K562 (cell line): ENCODE measurements around the gene ST3GAL3. TPM values are rescaled to one million over a fixed set of nuclear protein-coding genes. Genes with fewer than 3 reads are reported as not detected.

Experiments
- NCOR1 ChIP-seq: fragments of 450-650 bp; IDR thresholded peaks from 2 replicates; pipeline ENCODE4 v1.6.1; 2016; ENCODE audit warnings: mild to moderate bottlenecking, moderate library complexity
- polyA plus RNA-seq, 8 experiments: library from polyadenylated mRNA; depleted of rRNA in 4 of 8; stranded (reverse) in 5 of 8; unstranded in 3 of 8; fragments of >200 nt; fragmentation: Nextera tagmentation in 2 of 8; fragmentation: Illumina TruSeq in 1 of 8; extraction: Ambion mirVana in 2 of 8; extraction: Trizol in 1 of 8; gene quantifications; 2 replicates each; pipeline versions ENCODE4 v1.2.1 to v1.2.3, GENCODE V29; 2011 to 2014; ENCODE audit warnings: inconsistent platforms in 1 of 8, missing spikeins in 1 of 8
- total RNA-seq, 7 experiments: library from RNA; depleted of rRNA in 6 of 7; stranded (reverse); fragments of >200 nt in 6 of 7; fragmentation: Illumina TruSeq in 2 of 7; extraction: Trizol in 2 of 7; gene quantifications; 2 replicates each; pipeline versions ENCODE4 v1.2.1 to v1.2.3, GENCODE V29; 2011 to 2021; ENCODE audit warnings: low replicate concordance in 1 of 7
- TF ChIP-seq, protein P1 (sequence below): fragments of 450-650 bp; IDR thresholded peaks from 2 replicates; pipeline ENCODE4 v1.6.1; 2016; ENCODE audit warnings: mild to moderate bottlenecking, moderate library complexity

ST3GAL3 gene
- total and polyA plus RNA-seq, 9 of the 15 experiments (the other 6 are each of a cell fraction or from before 2014, with no cell fraction given): 1.2 to 18.9 (median 11.0) TPM

DNA sequence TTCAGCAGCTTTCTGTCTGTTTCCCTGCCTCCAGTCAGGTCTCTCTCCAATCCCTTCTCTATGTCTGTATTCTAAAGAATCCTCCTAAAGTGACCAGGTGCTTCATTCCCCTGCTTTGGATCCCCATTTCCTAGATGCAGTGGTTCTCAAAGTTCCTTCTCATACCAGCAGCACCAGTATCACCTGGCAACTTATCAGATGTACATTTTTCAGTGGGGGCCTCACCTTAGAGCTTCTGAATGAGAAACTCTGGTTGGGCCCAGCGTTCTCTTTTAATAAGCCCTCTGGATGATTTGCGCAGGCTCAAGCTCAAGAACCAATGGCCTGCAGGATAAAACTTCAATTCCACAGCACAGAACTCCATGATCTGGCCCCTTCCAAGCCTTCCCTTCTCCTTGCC lies 200.9 kb downstream of the ST3GAL3 start (continued):
- TF ChIP-seq, protein P1, sequence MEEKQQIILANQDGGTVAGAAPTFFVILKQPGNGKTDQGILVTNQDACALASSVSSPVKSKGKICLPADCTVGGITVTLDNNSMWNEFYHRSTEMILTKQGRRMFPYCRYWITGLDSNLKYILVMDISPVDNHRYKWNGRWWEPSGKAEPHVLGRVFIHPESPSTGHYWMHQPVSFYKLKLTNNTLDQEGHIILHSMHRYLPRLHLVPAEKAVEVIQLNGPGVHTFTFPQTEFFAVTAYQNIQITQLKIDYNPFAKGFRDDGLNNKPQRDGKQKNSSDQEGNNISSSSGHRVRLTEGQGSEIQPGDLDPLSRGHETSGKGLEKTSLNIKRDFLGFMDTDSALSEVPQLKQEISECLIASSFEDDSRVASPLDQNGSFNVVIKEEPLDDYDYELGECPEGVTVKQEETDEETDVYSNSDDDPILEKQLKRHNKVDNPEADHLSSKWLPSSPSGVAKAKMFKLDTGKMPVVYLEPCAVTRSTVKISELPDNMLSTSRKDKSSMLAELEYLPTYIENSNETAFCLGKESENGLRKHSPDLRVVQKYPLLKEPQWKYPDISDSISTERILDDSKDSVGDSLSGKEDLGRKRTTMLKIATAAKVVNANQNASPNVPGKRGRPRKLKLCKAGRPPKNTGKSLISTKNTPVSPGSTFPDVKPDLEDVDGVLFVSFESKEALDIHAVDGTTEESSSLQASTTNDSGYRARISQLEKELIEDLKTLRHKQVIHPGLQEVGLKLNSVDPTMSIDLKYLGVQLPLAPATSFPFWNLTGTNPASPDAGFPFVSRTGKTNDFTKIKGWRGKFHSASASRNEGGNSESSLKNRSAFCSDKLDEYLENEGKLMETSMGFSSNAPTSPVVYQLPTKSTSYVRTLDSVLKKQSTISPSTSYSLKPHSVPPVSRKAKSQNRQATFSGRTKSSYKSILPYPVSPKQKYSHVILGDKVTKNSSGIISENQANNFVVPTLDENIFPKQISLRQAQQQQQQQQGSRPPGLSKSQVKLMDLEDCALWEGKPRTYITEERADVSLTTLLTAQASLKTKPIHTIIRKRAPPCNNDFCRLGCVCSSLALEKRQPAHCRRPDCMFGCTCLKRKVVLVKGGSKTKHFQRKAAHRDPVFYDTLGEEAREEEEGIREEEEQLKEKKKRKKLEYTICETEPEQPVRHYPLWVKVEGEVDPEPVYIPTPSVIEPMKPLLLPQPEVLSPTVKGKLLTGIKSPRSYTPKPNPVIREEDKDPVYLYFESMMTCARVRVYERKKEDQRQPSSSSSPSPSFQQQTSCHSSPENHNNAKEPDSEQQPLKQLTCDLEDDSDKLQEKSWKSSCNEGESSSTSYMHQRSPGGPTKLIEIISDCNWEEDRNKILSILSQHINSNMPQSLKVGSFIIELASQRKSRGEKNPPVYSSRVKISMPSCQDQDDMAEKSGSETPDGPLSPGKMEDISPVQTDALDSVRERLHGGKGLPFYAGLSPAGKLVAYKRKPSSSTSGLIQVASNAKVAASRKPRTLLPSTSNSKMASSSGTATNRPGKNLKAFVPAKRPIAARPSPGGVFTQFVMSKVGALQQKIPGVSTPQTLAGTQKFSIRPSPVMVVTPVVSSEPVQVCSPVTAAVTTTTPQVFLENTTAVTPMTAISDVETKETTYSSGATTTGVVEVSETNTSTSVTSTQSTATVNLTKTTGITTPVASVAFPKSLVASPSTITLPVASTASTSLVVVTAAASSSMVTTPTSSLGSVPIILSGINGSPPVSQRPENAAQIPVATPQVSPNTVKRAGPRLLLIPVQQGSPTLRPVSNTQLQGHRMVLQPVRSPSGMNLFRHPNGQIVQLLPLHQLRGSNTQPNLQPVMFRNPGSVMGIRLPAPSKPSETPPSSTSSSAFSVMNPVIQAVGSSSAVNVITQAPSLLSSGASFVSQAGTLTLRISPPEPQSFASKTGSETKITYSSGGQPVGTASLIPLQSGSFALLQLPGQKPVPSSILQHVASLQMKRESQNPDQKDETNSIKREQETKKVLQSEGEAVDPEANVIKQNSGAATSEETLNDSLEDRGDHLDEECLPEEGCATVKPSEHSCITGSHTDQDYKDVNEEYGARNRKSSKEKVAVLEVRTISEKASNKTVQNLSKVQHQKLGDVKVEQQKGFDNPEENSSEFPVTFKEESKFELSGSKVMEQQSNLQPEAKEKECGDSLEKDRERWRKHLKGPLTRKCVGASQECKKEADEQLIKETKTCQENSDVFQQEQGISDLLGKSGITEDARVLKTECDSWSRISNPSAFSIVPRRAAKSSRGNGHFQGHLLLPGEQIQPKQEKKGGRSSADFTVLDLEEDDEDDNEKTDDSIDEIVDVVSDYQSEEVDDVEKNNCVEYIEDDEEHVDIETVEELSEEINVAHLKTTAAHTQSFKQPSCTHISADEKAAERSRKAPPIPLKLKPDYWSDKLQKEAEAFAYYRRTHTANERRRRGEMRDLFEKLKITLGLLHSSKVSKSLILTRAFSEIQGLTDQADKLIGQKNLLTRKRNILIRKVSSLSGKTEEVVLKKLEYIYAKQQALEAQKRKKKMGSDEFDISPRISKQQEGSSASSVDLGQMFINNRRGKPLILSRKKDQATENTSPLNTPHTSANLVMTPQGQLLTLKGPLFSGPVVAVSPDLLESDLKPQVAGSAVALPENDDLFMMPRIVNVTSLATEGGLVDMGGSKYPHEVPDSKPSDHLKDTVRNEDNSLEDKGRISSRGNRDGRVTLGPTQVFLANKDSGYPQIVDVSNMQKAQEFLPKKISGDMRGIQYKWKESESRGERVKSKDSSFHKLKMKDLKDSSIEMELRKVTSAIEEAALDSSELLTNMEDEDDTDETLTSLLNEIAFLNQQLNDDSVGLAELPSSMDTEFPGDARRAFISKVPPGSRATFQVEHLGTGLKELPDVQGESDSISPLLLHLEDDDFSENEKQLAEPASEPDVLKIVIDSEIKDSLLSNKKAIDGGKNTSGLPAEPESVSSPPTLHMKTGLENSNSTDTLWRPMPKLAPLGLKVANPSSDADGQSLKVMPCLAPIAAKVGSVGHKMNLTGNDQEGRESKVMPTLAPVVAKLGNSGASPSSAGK: no peak
- TF ChIP-seq NCOR1: no peak
